IMR-90 (cell line): Measurements from ENCODE around the gene ACSL1. TPM values are rescaled to one million over a fixed set of nuclear protein-coding genes. Genes with fewer than 3 reads are reported as not detected.

ENCODE experiments used
- ATAC-seq: fragments of 200-7000 bp; cut with Tn5 transposase; 2 replicates; pipeline ENCODE4 v1.9.1; 2020; ENCODE audit warnings: low read depth, mild to moderate bottlenecking, moderate library complexity
- BruUV-seq: library from RNA; stranded (reverse); fragments of 400-500 nt; replicated peaks from 2 replicates; lab custom pipeline; 2021; lab: Mats Ljungman, UMichigan
- CTCF ChIA-PET: fragments of 300-600 bp; formaldehyde crosslinking; extraction: SDS; loops from one replicate; lab custom pipeline; 2021; ENCODE audit warnings: antibody characterized with exemption; lab: Yijun Ruan, JAX
- POLR2A ChIA-PET: fragments of 300-600 bp; sonication (Branson Sonifier 250); formaldehyde crosslinking; loops from one replicate; lab custom pipeline; 2022; ENCODE audit warnings: antibody characterized with exemption; ENCODE audit not compliant: unreplicated experiment; lab: Charles Lee
- DNase-seq: peaks from one replicate; pipeline ENCODE4 v3.0.0; 2013
- H2AFZ ChIP-seq: replicated peaks from 2 replicates; pipeline ENCODE3; 2013; ENCODE audit warnings: low read length, mild to moderate bottlenecking; ENCODE audit not compliant: poor library complexity
- H2AK5ac ChIP-seq: 2 replicates; pipeline ENCODE4 v1.6.1; 2013; ENCODE audit warnings: low read depth, low read length, inconsistent platforms
- H2AK9ac ChIP-seq: replicated peaks from 2 replicates; pipeline ENCODE3; 2013; ENCODE audit warnings: mild to moderate bottlenecking, low read depth, low read length, moderate library complexity; ENCODE audit not compliant: poor library complexity
- H2BK120ac ChIP-seq: 2 replicates; pipeline ENCODE4 v1.6.1; 2013; ENCODE audit warnings: low read depth, low read length, inconsistent platforms
- H2BK15ac ChIP-seq: 3 replicates; pipeline ENCODE4 v1.6.1; 2013; ENCODE audit warnings: low read depth, low read length, inconsistent platforms
- H2BK20ac ChIP-seq: 2 replicates; pipeline ENCODE4 v1.6.1; 2013; ENCODE audit warnings: low read depth, mild to moderate bottlenecking, inconsistent platforms, low read length, moderate library complexity
- H2BK5ac ChIP-seq: 2 replicates; pipeline ENCODE4 v1.6.1; 2013; ENCODE audit warnings: mild to moderate bottlenecking, low read depth, low read length, inconsistent platforms; ENCODE audit not compliant: poor library complexity, severe bottlenecking
- H3K14ac ChIP-seq: replicated peaks from 2 replicates; pipeline ENCODE4 v1.6.1; 2013; ENCODE audit warnings: low read depth, low read length, inconsistent platforms
- H3K18ac ChIP-seq: 2 replicates; pipeline ENCODE4 v1.6.1; 2013; ENCODE audit warnings: low read depth, low read length, control low read depth
- H3K23ac ChIP-seq: 2 replicates; pipeline ENCODE4 v1.6.1; 2013; ENCODE audit warnings: low read depth, low read length, inconsistent platforms
- H3K27ac ChIP-seq: 2 replicates; pipeline ENCODE4 v1.5.1; 2013; ENCODE audit warnings: mild to moderate bottlenecking, control low read depth, low read length; ENCODE audit not compliant: insufficient read depth
- H3K27me3 ChIP-seq: 2 replicates; pipeline ENCODE4 v1.6.1; 2013; ENCODE audit warnings: low read length; ENCODE audit not compliant: control insufficient read depth, insufficient read depth
- H3K36me3 ChIP-seq: 2 replicates; pipeline ENCODE4 v1.6.1; 2013; ENCODE audit warnings: low read length, mixed read lengths; ENCODE audit not compliant: control insufficient read depth, insufficient read depth
- H3K4ac ChIP-seq: 2 replicates; pipeline ENCODE4 v1.6.1; 2013; ENCODE audit warnings: low read depth, low read length, inconsistent platforms
- H3K4me1 ChIP-seq: 2 replicates; pipeline ENCODE4 v1.6.1; 2013; ENCODE audit warnings: low read length, mixed read lengths; ENCODE audit not compliant: control insufficient read depth, insufficient read depth
- H3K4me2 ChIP-seq: 2 replicates; pipeline ENCODE4 v1.6.1; 2013; ENCODE audit warnings: low read depth, mild to moderate bottlenecking, control low read depth, low read length, moderate library complexity
- H3K4me3 ChIP-seq: 2 replicates; pipeline ENCODE4 v1.5.1; 2013; ENCODE audit warnings: low read depth, mild to moderate bottlenecking, control low read depth, low read length, moderate library complexity; ENCODE audit not compliant: insufficient read depth
- H3K56ac ChIP-seq: 2 replicates; pipeline ENCODE4 v1.6.1; 2013; ENCODE audit warnings: low read length, inconsistent platforms; ENCODE audit not compliant: insufficient read depth; ENCODE audit errors: extremely low read depth
- H3K79me1 ChIP-seq, 2 experiments: 2 replicates each; pipeline ENCODE4 v1.6.1; 2013; ENCODE audit warnings: low read length in 2 of 2, inconsistent platforms in 1 of 2, low read depth in 1 of 2
- H3K9ac ChIP-seq: 2 replicates; pipeline ENCODE4 v1.6.1; 2013; ENCODE audit warnings: low read depth, low read length, control low read depth
- H3K9me1 ChIP-seq: 2 replicates; pipeline ENCODE4 v1.6.1; 2013; ENCODE audit warnings: low read length, inconsistent platforms; ENCODE audit not compliant: insufficient read depth
- H3K9me3 ChIP-seq: 2 replicates; pipeline ENCODE4 v1.6.1; 2013; ENCODE audit warnings: low read length; ENCODE audit not compliant: control insufficient read depth, insufficient read depth
- H4K20me1 ChIP-seq: 2 replicates; pipeline ENCODE4 v1.6.1; 2013; ENCODE audit warnings: low read length, inconsistent platforms; ENCODE audit not compliant: insufficient read depth
- H4K5ac ChIP-seq: 2 replicates; pipeline ENCODE4 v1.6.1; 2013; ENCODE audit warnings: mild to moderate bottlenecking, low read depth, low read length, control low read depth
- H4K8ac ChIP-seq, 2 experiments: 2 replicates each; pipeline ENCODE4 v1.6.1; 2013; ENCODE audit warnings: low read depth in 2 of 2, low read length in 2 of 2, control low read depth in 1 of 2, inconsistent platforms in 1 of 2
- H4K91ac ChIP-seq: 2 replicates; pipeline ENCODE4 v1.6.1; 2013; ENCODE audit warnings: low read depth, low read length, inconsistent platforms; ENCODE audit not compliant: insufficient read depth
- CEBPB ChIP-seq: IDR thresholded peaks from 2 replicates; pipeline ENCODE4 v1.6.1; 2012; ENCODE audit warnings: low read depth, low read length, improper control_type of control experiment
- CHD1 ChIP-seq: IDR thresholded peaks from 2 replicates; pipeline ENCODE4 v1.6.1; 2012; ENCODE audit warnings: low read depth, low read length, improper control_type of control experiment
- FOS ChIP-seq: fragments of 150-350 bp; IDR thresholded peaks from 2 replicates; pipeline ENCODE4 v1.6.1; 2016; ENCODE audit warnings: low read depth, low read length
- MAZ ChIP-seq: IDR thresholded peaks from 2 replicates; pipeline ENCODE4 v1.6.1; 2012; ENCODE audit warnings: low read depth, mild to moderate bottlenecking, low read length, improper control_type of control experiment, moderate library complexity, borderline replicate concordance
- MXI1 ChIP-seq: IDR thresholded peaks from 2 replicates; pipeline ENCODE4 v1.6.1; 2012; ENCODE audit warnings: low read depth, mild to moderate bottlenecking, low read length, moderate library complexity, borderline replicate concordance
- NFE2L2 ChIP-seq: fragments of 150-350 bp; IDR thresholded peaks from 2 replicates; pipeline ENCODE4 v1.6.1; 2016; ENCODE audit warnings: low read depth, mild to moderate bottlenecking, low read length
- RAD21 ChIP-seq: IDR thresholded peaks from 2 replicates; pipeline ENCODE4 v1.6.1; 2012; ENCODE audit warnings: low read length, improper control_type of control experiment
- RFX5 ChIP-seq: IDR thresholded peaks from 2 replicates; pipeline ENCODE4 v1.8.0; 2012; ENCODE audit warnings: low read depth, mild to moderate bottlenecking, low read length, moderate library complexity
- SMC3 ChIP-seq: fragments of 150-350 bp; IDR thresholded peaks from 2 replicates; pipeline ENCODE4 v1.6.1; 2016; ENCODE audit warnings: low read depth, mild to moderate bottlenecking, antibody characterized with exemption, low read length, moderate library complexity
- WGBS, 2 experiments: methylation state at CpG; one replicate each; pipeline versions ENCODE4 v1.1.5 to v1.1.7; 2013; ENCODE audit warnings: missing lambda C conversion rate in 2 of 2; ENCODE audit not compliant: insufficient read length in 1 of 2; ENCODE audit errors: extremely low coverage in 2 of 2; 5-methylcytosine and 5-hydroxymethylcytosine counted together
- dilution Hi-C: fragments of 300-500 bp; cut with HindIII; formaldehyde crosslinking; loops from one replicate; pipeline ENCODE4 v1.14.3; 2018; ENCODE audit warnings: low sequenced_read_pairs; ENCODE audit not compliant: unreplicated experiment
- in situ Hi-C: fragments of 300-500 bp; cut with MboI; formaldehyde crosslinking; loops from 3 replicates; pipeline ENCODE4 v1.14.3; 2019; ENCODE audit warnings: low sequenced_read_pairs, inconsistent platforms, mixed read lengths
- intact Hi-C: fragments of 100-400 bp; cut with micrococcal nuclease; formaldehyde crosslinking; loops from 2 replicates; pipeline ENCODE4 v1.10.0; 2022
- polyA plus RNA-seq, 3 experiments: library from polyadenylated mRNA; depleted of rRNA; stranded (reverse); fragments of >200 nt; gene quantifications; 2 replicates each; pipeline ENCODE4 v1.2.3, GENCODE V29; 2012; ENCODE audit warnings: low replicate concordance in 1 of 3
- total RNA-seq: library from RNA; depleted of rRNA; stranded (reverse); fragments of >200 nt; gene quantifications from 2 replicates; pipeline ENCODE4 v1.2.3, GENCODE V29; 2012
- TF ChIP-seq, protein P1 (sequence below): fragments of 150-350 bp; IDR thresholded peaks from 2 replicates; pipeline ENCODE4 v1.6.1; 2016; ENCODE audit warnings: low read depth, mild to moderate bottlenecking, low read length, moderate library complexity, borderline replicate concordance
- TF ChIP-seq, protein P2 (sequence below): fragments of 150-350 bp; IDR thresholded peaks from 2 replicates; pipeline ENCODE4 v1.6.1; 2017; ENCODE audit warnings: mild to moderate bottlenecking, antibody characterized with exemption, low read length, low read depth

Gene ACSL1
- total and polyA plus RNA-seq, 2 of the 4 experiments (the other 2 are of a cell fraction) = 14.4 to 26.0 TPM

DNA sequence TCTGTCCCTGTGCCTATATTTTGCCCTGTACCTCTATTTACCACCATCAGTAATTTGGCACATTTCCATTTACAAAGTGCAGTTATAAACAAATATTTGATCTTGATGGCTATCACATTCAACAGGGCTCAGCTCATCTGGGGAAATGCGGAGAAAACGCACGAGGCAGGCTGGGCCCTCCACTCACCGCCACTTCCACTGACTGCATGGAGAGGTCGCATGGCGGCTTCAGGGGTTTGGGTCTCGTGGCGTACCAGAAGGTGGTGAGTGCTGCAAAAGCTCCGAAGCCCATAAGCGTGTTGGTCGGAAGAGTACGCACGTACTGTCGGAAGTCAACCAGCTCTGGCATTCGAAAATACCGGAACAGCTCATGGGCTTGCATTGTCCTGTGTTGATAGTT is 22.6 kb downstream of the ACSL1 start:
- no TSS peak for BruUV-seq
- Histone ChIP-seq H2BK120ac (no peak overlapping the region), H3K56ac (no peak overlapping the region), H2AK5ac (no peak overlapping the region), H3K14ac (no peak overlapping the region), H3K4ac (no peak overlapping the region), H3K36me3 (peaks cover 1% of the 10 kb centered on the region; the same call in 1 of the 2 replicates), H4K8ac (no peak overlapping the region), H3K27ac (no peak overlapping the region), H3K9me1 (no peaks in the 10 kb centered on the region; the same call in 1 of the 2 replicates), H2AK9ac (no peak overlapping the region), H3K27me3 (0 out of 2 replicates have a peak, but pooled peaks cover 1% of the 10 kb centered on the region), H3K9me3 (no peaks in the 10 kb centered on the region), H2BK5ac (no peak overlapping the region), H3K9ac (no peak overlapping the region), H4K20me1 (peaks cover 14% of the 10 kb centered on the region), H2AFZ (no peak overlapping the region), H3K23ac (no peak overlapping the region), H3K4me1 (no peaks in the 10 kb centered on the region), H3K79me1 (peaks cover 15 to 16% of the 10 kb centered on the region in 2 experiments; a peak in 3 of 4 replicates), H4K91ac (no peak overlapping the region), H2BK15ac (no peak overlapping the region), H3K4me3 (no peak overlapping the region), H3K4me2 (no peak overlapping the region), H2BK20ac (no peak overlapping the region), H3K18ac (no peak overlapping the region), H4K5ac (no peak overlapping the region)
- POLR2A ChIA-PET = no interaction called here
- in situ Hi-C loops (no loop called here), dilution Hi-C loops (no loop called here), intact Hi-C loops (no loop called here)
- no peak for DNase-seq
- 98% methylated on average over 11 of the region's 16 CpGs; no CpG with 5 or more reads in 1 of the 2 experiments for WGBS, 2 experiments
- CTCF ChIA-PET = no interaction called here
- TF ChIP-seq, protein P1, sequence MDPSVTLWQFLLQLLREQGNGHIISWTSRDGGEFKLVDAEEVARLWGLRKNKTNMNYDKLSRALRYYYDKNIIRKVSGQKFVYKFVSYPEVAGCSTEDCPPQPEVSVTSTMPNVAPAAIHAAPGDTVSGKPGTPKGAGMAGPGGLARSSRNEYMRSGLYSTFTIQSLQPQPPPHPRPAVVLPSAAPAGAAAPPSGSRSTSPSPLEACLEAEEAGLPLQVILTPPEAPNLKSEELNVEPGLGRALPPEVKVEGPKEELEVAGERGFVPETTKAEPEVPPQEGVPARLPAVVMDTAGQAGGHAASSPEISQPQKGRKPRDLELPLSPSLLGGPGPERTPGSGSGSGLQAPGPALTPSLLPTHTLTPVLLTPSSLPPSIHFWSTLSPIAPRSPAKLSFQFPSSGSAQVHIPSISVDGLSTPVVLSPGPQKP = no peak
- no peak for TF ChIP-seq CEBPB
- TF ChIP-seq MAZ = no peak
- TF ChIP-seq CHD1 = no peak
- no peak for TF ChIP-seq SMC3
- no peak for TF ChIP-seq FOS
- TF ChIP-seq, protein P2, sequence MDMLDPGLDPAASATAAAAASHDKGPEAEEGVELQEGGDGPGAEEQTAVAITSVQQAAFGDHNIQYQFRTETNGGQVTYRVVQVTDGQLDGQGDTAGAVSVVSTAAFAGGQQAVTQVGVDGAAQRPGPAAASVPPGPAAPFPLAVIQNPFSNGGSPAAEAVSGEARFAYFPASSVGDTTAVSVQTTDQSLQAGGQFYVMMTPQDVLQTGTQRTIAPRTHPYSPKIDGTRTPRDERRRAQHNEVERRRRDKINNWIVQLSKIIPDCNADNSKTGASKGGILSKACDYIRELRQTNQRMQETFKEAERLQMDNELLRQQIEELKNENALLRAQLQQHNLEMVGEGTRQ = no peak
- no peak for TF ChIP-seq RFX5
- TF ChIP-seq MXI1 = no peak
- TF ChIP-seq RAD21 = no peak
- no peak for TF ChIP-seq NFE2L2
- ATAC-seq = no peak
